Mesenchymal stem cell (in vitro differentiated cells and primary cell): ENCODE measurements around the gene CDCA3.
A peak's percentile ranks its signal among the peaks of the same experiment; 100 is the strongest.
"Not testable (repeated sequence)": the region's sequence is repeated elsewhere in the genome, so short reads cannot be mapped to it uniquely, and the experiment has no call there.

Source experiments
- DNase-seq: peaks from one replicate; pipeline ENCODE4 v3.0.0-alpha.2; 2013
- H2AFZ ChIP-seq: one replicate; pipeline ENCODE4 v1.6.1; 2013; ENCODE audit warnings: low read depth, mild to moderate bottlenecking, control low read depth, inconsistent platforms, low read length, moderate library complexity
- H2AK5ac ChIP-seq: 2 replicates; pipeline ENCODE4 v1.6.1; 2013; ENCODE audit warnings: low read length, moderate library complexity, mild to moderate bottlenecking, inconsistent platforms; ENCODE audit not compliant: severe bottlenecking
- H2BK120ac ChIP-seq: one replicate; pipeline ENCODE4 v1.6.1; 2013; ENCODE audit warnings: low read depth, mild to moderate bottlenecking, inconsistent platforms, low read length, moderate library complexity
- H2BK12ac ChIP-seq, 2 experiments: one replicate each; pipeline ENCODE4 v1.6.1; 2013; ENCODE audit warnings: inconsistent platforms in 2 of 2, low read length in 2 of 2, mild to moderate bottlenecking in 2 of 2, moderate library complexity in 2 of 2, control low read depth in 1 of 2
- H2BK15ac ChIP-seq: one replicate; pipeline ENCODE4 v1.6.1; 2013; ENCODE audit warnings: mild to moderate bottlenecking, low read depth, inconsistent platforms; ENCODE audit not compliant: poor library complexity, severe bottlenecking
- H2BK5ac ChIP-seq: 2 replicates; pipeline ENCODE4 v1.6.1; 2013; ENCODE audit warnings: low read depth, mild to moderate bottlenecking, low read length, control low read depth, inconsistent platforms; ENCODE audit not compliant: poor library complexity, severe bottlenecking
- H3K14ac ChIP-seq, 2 experiments: one replicate each; pipeline ENCODE4 v1.6.1; 2013; ENCODE audit warnings: inconsistent platforms in 2 of 2, low read length in 2 of 2, control low read depth in 1 of 2, mild to moderate bottlenecking in 1 of 2, moderate library complexity in 1 of 2
- H3K18ac ChIP-seq, 2 experiments: one replicate each; pipeline ENCODE4 v1.6.1; 2013; ENCODE audit warnings: inconsistent platforms in 2 of 2, low read length in 2 of 2, control low read depth in 1 of 2, low read depth in 1 of 2, mild to moderate bottlenecking in 1 of 2
- H3K23ac ChIP-seq, 2 experiments: one replicate each; pipeline ENCODE4 v1.6.1; 2013; ENCODE audit warnings: inconsistent platforms in 2 of 2, low read length in 2 of 2, mild to moderate bottlenecking in 2 of 2, moderate library complexity in 2 of 2, control low read depth in 1 of 2
- H3K27ac ChIP-seq: 2 replicates; pipeline ENCODE4 v1.5.1; 2013; ENCODE audit warnings: mild to moderate bottlenecking, moderate library complexity, low read length, control low read depth, inconsistent platforms; ENCODE audit not compliant: poor library complexity, severe bottlenecking
- H3K27me3 ChIP-seq, 2 experiments: 2 replicates each; pipeline versions ENCODE4 v1.6.1 to v1.7.0; 2013; ENCODE audit warnings: low read length in 2 of 2, mild to moderate bottlenecking in 2 of 2, moderate library complexity in 2 of 2, control low read depth in 1 of 2, inconsistent platforms in 1 of 2; ENCODE audit not compliant: control insufficient read depth in 1 of 2, insufficient read depth in 1 of 2
- H3K36me3 ChIP-seq, 2 experiments: 2 replicates each; pipeline versions ENCODE4 v1.6.1 to v1.7.0; 2013; ENCODE audit warnings: low read length in 2 of 2, control low read depth in 1 of 2, inconsistent platforms in 1 of 2, low read depth in 1 of 2, mild to moderate bottlenecking in 1 of 2; ENCODE audit not compliant: insufficient read depth in 2 of 2, control insufficient read depth in 1 of 2
- H3K4ac ChIP-seq, 2 experiments: one replicate each; pipeline ENCODE4 v1.6.1; 2013; ENCODE audit warnings: inconsistent platforms in 2 of 2, low read length in 2 of 2, mild to moderate bottlenecking in 2 of 2, moderate library complexity in 2 of 2, control low read depth in 1 of 2, low read depth in 1 of 2
- H3K4me1 ChIP-seq: 2 replicates; pipeline ENCODE4 v1.6.1; 2013; ENCODE audit warnings: low read depth, low read length, control low read depth; ENCODE audit not compliant: control insufficient read depth, insufficient read depth
- H3K4me2 ChIP-seq: 2 replicates; pipeline ENCODE4 v1.6.1; 2013; ENCODE audit warnings: low read length, mild to moderate bottlenecking, inconsistent platforms; ENCODE audit not compliant: poor library complexity, severe bottlenecking
- H3K4me3 ChIP-seq, 2 experiments: 2 replicates each; pipeline versions ENCODE4 v1.5.1 to v1.7.0; 2013; ENCODE audit warnings: low read length in 2 of 2, mild to moderate bottlenecking in 2 of 2, control low read depth in 1 of 2, low read depth in 1 of 2; ENCODE audit not compliant: insufficient read depth in 1 of 2
- H3K79me1 ChIP-seq: replicated peaks from 2 replicates; pipeline ENCODE4 v1.6.1; 2013; ENCODE audit warnings: mild to moderate bottlenecking, control low read depth, low read length, inconsistent platforms; ENCODE audit not compliant: poor library complexity, severe bottlenecking
- H3K9ac ChIP-seq: 2 replicates; pipeline ENCODE4 v1.7.0; 2013; ENCODE audit warnings: mild to moderate bottlenecking, low read length, moderate library complexity
- H3K9me3 ChIP-seq: 2 replicates; pipeline ENCODE4 v1.7.0; 2013; ENCODE audit warnings: mild to moderate bottlenecking, low read length; ENCODE audit not compliant: control insufficient read depth
- H4K8ac ChIP-seq: one replicate; pipeline ENCODE4 v1.6.1; 2013; ENCODE audit warnings: inconsistent platforms, mild to moderate bottlenecking, low read length, moderate library complexity
- H4K91ac ChIP-seq: one replicate; pipeline ENCODE4 v1.6.1; 2013; ENCODE audit warnings: mild to moderate bottlenecking, low read length, inconsistent platforms
- WGBS: methylation state at CpG from one replicate; pipeline ENCODE4 v1.1.7; 2013; ENCODE audit warnings: mixed read lengths; 5-methylcytosine and 5-hydroxymethylcytosine counted together

CDCA3 gene

GRCh38 chr12:6889775-6890573 is 38.9 kb upstream of the CDCA3 start:
- Histone ChIP-seq H3K4ac (peak overlapping the region in 1 of 2 experiments; percentile 78), H3K18ac (peak overlapping the region in 1 of 2 experiments; percentile 80), H3K27ac (peak overlapping the region; percentile 73), H3K9ac (peak overlapping the region; percentile 95), H2AK5ac (peak overlapping the region; percentile 81)
- not testable (repeated sequence) for H3K27me3 ChIP-seq, H2BK5ac ChIP-seq, H2BK120ac ChIP-seq, H2AFZ ChIP-seq, H3K79me1 ChIP-seq, H3K36me3 ChIP-seq, H3K4me3 ChIP-seq, DNase-seq, H3K14ac ChIP-seq, H3K9me3 ChIP-seq, H3K4me2 ChIP-seq, H3K4me1 ChIP-seq, H4K91ac ChIP-seq, H4K8ac ChIP-seq, H2BK15ac ChIP-seq, H3K23ac ChIP-seq, H2BK12ac ChIP-seq
- 96% methylated on average over 20 of the region's 21 CpGs for WGBS

GRCh38 chr12:6888794-6889193 is 37.7 kb upstream of the CDCA3 start:
- H2BK5ac ChIP-seq, H4K91ac ChIP-seq, DNase-seq, H3K27me3 ChIP-seq, H2AK5ac ChIP-seq, H2BK120ac ChIP-seq, H3K27ac ChIP-seq, H2AFZ ChIP-seq, H3K9me3 ChIP-seq, H3K18ac ChIP-seq, H3K9ac ChIP-seq, H3K79me1 ChIP-seq, H3K4ac ChIP-seq, H3K4me3 ChIP-seq, H4K8ac ChIP-seq, H3K4me2 ChIP-seq, H3K23ac ChIP-seq, H3K14ac ChIP-seq, H2BK15ac ChIP-seq, H2BK12ac ChIP-seq: not testable (repeated sequence)
- H3K4me1 ChIP-seq = peaks cover 11% of the 10 kb centered on the region
- H3K36me3 ChIP-seq = peaks cover 12 to 20% of the 10 kb centered on the region in 2 experiments
- 92% methylated on average over 5 of the region's 7 CpGs for WGBS

GRCh38 chr12:6888360-6888759 is 37.3 kb upstream of the CDCA3 start:
- no peak overlapping the region for H2BK5ac ChIP-seq
- H3K14ac ChIP-seq = no peak overlapping the region
- H3K4me2 ChIP-seq = no peak overlapping the region
- H4K8ac ChIP-seq = no peak overlapping the region
- no peak overlapping the region for H2BK120ac ChIP-seq
- no peak for DNase-seq
- H3K9ac ChIP-seq = no peak overlapping the region
- peaks cover 15 to 24% of the 10 kb centered on the region in 2 experiments for H3K36me3 ChIP-seq
- no peak overlapping the region for H3K27ac ChIP-seq
- H2AK5ac ChIP-seq = no peak overlapping the region
- 91% methylated on average over 2 of the region's 2 CpGs for WGBS
- H3K4ac ChIP-seq = no peak overlapping the region
- H2AFZ ChIP-seq = no peak overlapping the region
- H3K4me3 ChIP-seq = no peak overlapping the region
- no peak overlapping the region for H3K23ac ChIP-seq
- peaks cover 6% of the 10 kb centered on the region for H3K79me1 ChIP-seq
- H3K9me3 ChIP-seq = no peaks in the 10 kb centered on the region
- no peak overlapping the region for H3K18ac ChIP-seq
- H2BK15ac ChIP-seq = no peak overlapping the region
- no peaks in the 10 kb centered on the region for H3K27me3 ChIP-seq
- H3K4me1 ChIP-seq = peaks cover 12% of the 10 kb centered on the region
- H2BK12ac ChIP-seq = no peak overlapping the region
- no peak overlapping the region for H4K91ac ChIP-seq

DNA sequence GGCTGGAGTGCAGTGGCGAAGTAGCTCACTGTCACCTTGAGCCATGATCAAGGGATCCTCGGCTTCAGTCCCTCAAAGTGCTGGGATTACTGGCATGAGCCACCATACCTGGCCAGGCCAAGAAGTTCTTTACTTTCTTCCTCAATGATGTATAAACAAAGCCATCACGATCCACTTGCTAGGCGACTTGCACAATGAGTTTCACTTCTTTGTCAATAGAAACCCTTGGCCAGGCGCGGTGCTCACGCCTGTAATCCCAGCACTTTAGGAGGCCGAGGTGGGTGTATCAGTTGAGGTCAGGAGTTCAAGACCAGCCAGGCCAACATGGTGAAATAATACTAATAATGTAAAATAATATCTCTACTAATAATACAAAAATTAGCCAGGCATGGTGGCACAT is 36.4 kb upstream of the CDCA3 start:
- no peak overlapping the region for H3K18ac ChIP-seq
- peaks cover 15 to 25% of the 10 kb centered on the region in 2 experiments for H3K36me3 ChIP-seq
- H2BK12ac ChIP-seq = no peak overlapping the region
- no peak overlapping the region for H2BK120ac ChIP-seq
- no peak overlapping the region for H3K14ac ChIP-seq
- H4K8ac ChIP-seq = no peak overlapping the region
- no peak overlapping the region for H3K4ac ChIP-seq
- peak overlapping the region; percentile 21 for H3K27ac ChIP-seq
- no peak overlapping the region for H2BK15ac ChIP-seq
- peaks cover 12% of the 10 kb centered on the region for H3K4me1 ChIP-seq
- no peak overlapping the region for H2BK5ac ChIP-seq
- no peak overlapping the region for H3K4me3 ChIP-seq
- peaks cover 6% of the 10 kb centered on the region for H3K79me1 ChIP-seq
- no peak overlapping the region for H4K91ac ChIP-seq
- no peaks in the 10 kb centered on the region for H3K9me3 ChIP-seq
- WGBS = 98% methylated on average over 7 of the region's 8 CpGs
- no peak overlapping the region for H3K9ac ChIP-seq
- no peak overlapping the region for H2AFZ ChIP-seq
- no peak overlapping the region for H3K23ac ChIP-seq
- no peak overlapping the region for H3K4me2 ChIP-seq
- DNase-seq = no peak
- H3K27me3 ChIP-seq = no peaks in the 10 kb centered on the region
- peak overlapping the region; percentile 63 for H2AK5ac ChIP-seq
